PC-3 (cell line): Measurements from ENCODE around the gene TOMM40. TPM values are rescaled to one million over a fixed set of nuclear protein-coding genes. Genes with fewer than 3 reads are reported as not detected.
A peak's percentile ranks its signal among the peaks of the same experiment; 100 is the strongest.
"Not testable (repeated sequence)": the region's sequence is repeated elsewhere in the genome, so short reads cannot be mapped to it uniquely, and the experiment has no call there.

Experiments
- ATAC-seq: fragments of 200-7000 bp; cut with Tn5 transposase; 2 replicates; pipeline ENCODE4 v1.9.1; 2020; ENCODE audit warnings: mild to moderate bottlenecking, moderate library complexity
- BruUV-seq: library from RNA; stranded (reverse); fragments of 400-500 nt; replicated peaks from 2 replicates; lab custom pipeline; 2021; lab: Mats Ljungman, UMichigan
- CTCF ChIA-PET: fragments of 300-600 bp; sonication (Branson Sonifier 250); formaldehyde crosslinking; loops from one replicate; lab custom pipeline; 2022; ENCODE audit warnings: antibody characterized with exemption; lab: Charles Lee
- POLR2A ChIA-PET: fragments of 300-600 bp; sonication (Branson Sonifier 250); formaldehyde crosslinking; loops from one replicate; lab custom pipeline; 2022; ENCODE audit warnings: antibody characterized with exemption; ENCODE audit not compliant: unreplicated experiment; lab: Charles Lee
- DNase-seq: peaks from one replicate; pipeline ENCODE4 v3.0.0-alpha.2; 2015
- H2AFZ ChIP-seq: fragments of 300-600 bp; sonication (generic); 2 replicates; pipeline ENCODE4 v1.6.0; 2016; ENCODE audit warnings: antibody characterized with exemption, low read length
- H3F3A ChIP-seq: fragments of 300-600 bp; sonication (generic); one replicate; pipeline ENCODE4 v1.6.0; 2017; ENCODE audit warnings: antibody characterized with exemption, low read length, control low read depth, mild to moderate bottlenecking; ENCODE audit not compliant: unreplicated experiment
- H3K27ac ChIP-seq: fragments of 300-600 bp; sonication (generic); 2 replicates; pipeline ENCODE4 v1.5.1; 2016; ENCODE audit warnings: mild to moderate bottlenecking, low read length
- H3K27me3 ChIP-seq: fragments of 300-600 bp; sonication (generic); 2 replicates; pipeline ENCODE4 v1.6.1; 2016; ENCODE audit warnings: low read length, mixed read lengths
- H3K36me3 ChIP-seq: fragments of 300-600 bp; sonication (generic); 2 replicates; pipeline ENCODE4 v1.6.1; 2016; ENCODE audit warnings: low read depth, mixed run types, low read length, mixed read lengths
- H3K4me1 ChIP-seq: fragments of 300-600 bp; sonication (generic); 2 replicates; pipeline ENCODE4 v1.5.1; 2016; ENCODE audit warnings: low read length; ENCODE audit not compliant: insufficient read depth
- H3K4me2 ChIP-seq: fragments of 300-600 bp; sonication (generic); 2 replicates; pipeline ENCODE4 v1.6.0; 2016; ENCODE audit warnings: low read length
- H3K4me3 ChIP-seq: fragments of 300-600 bp; sonication (generic); 2 replicates; pipeline ENCODE4 v1.5.1; 2016; ENCODE audit warnings: mild to moderate bottlenecking, low read length, mixed read lengths
- H3K79me2 ChIP-seq: fragments of 300-600 bp; sonication (generic); 2 replicates; pipeline ENCODE4 v1.6.1; 2017; ENCODE audit warnings: low read length, mixed read lengths
- H3K9ac ChIP-seq: fragments of 300-600 bp; sonication (generic); 2 replicates; pipeline ENCODE4 v1.6.0; 2016; ENCODE audit warnings: mild to moderate bottlenecking, low read length
- H3K9me2 ChIP-seq: fragments of 300-600 bp; sonication (generic); replicated peaks from 2 replicates; pipeline ENCODE4 v1.6.1; 2016; ENCODE audit warnings: mixed run types, low read length, mixed read lengths
- H3K9me3 ChIP-seq: fragments of 300-600 bp; sonication (generic); 2 replicates; pipeline ENCODE4 v1.6.1; 2016; ENCODE audit warnings: low read length, mixed read lengths
- H4K20me1 ChIP-seq: fragments of 300-600 bp; sonication (generic); 2 replicates; pipeline ENCODE4 v1.6.1; 2016; ENCODE audit warnings: low read length, mixed read lengths
- CTCF ChIP-seq: fragments of 300-600 bp; sonication (generic); conservative IDR thresholded peaks from 2 replicates; pipeline ENCODE4 v1.5.1; 2017; ENCODE audit warnings: antibody characterized with exemption, low read depth, mild to moderate bottlenecking, low read length
- EZH2 ChIP-seq: fragments of 300-600 bp; sonication (generic); IDR thresholded peaks from one replicate; pipeline ENCODE4 v1.6.1; 2017; ENCODE audit warnings: antibody characterized with exemption, mild to moderate bottlenecking, low read length; ENCODE audit not compliant: unreplicated experiment
- EZH2phosphoT487 ChIP-seq: fragments of 300-600 bp; sonication (generic); IDR thresholded peaks from 2 replicates; pipeline ENCODE4 v1.6.1; 2018; ENCODE audit warnings: mild to moderate bottlenecking, antibody characterized with exemption, low read length, borderline replicate concordance
- intact Hi-C: fragments of 100-400 bp; cut with micrococcal nuclease; formaldehyde crosslinking; loops from 2 replicates; pipeline ENCODE4 v1.9.0; 2023
- total RNA-seq: library from RNA; depleted of rRNA; stranded (reverse); fragments of >200 nt; gene quantifications from 2 replicates; pipeline ENCODE4 v1.2.3, GENCODE V29; 2014

The TOMM40 gene
- total RNA-seq, 1 experiment from 2014 or later, result 190 TPM

- Histone ChIP-seq H4K20me1 (no peaks in the 10 kb centered on the region), H3K79me2 (no peaks in the 10 kb centered on the region), H3K4me2 (no peak overlapping the region), H3K27ac (no peak overlapping the region), H3K9ac (no peak overlapping the region), H3K4me3 (no peak overlapping the region), H2AFZ (no peak overlapping the region), H3K9me3 (no peaks in the 10 kb centered on the region), H3K36me3 (no peaks in the 10 kb centered on the region), H3F3A (no peaks in the 10 kb centered on the region), H3K9me2 (no peaks in the 10 kb centered on the region), H3K27me3 (no peaks in the 10 kb centered on the region), H3K4me1 (no peaks in the 10 kb centered on the region; the same call in 1 of the 2 replicates)
- TF ChIP-seq CTCF (no peak), EZH2phosphoT487 (no peak), EZH2 (no peak)
- ATAC-seq, result no peak
- CTCF ChIA-PET, result no interaction called here
- no TSS peak for BruUV-seq
- DNase-seq, result no peak
- intact Hi-C loops, result no loop called here
- POLR2A ChIA-PET, result no interaction called here
Observed at GRCh38 chr19:44924243-44924725, 33.2 kb downstream of the TOMM40 start.

GRCh38 chr19:44925114-44925891 is 34.2 kb downstream of the TOMM40 start:
- no peaks in the 10 kb centered on the region for H3K79me2 ChIP-seq
- TF ChIP-seq CTCF (no peak), EZH2phosphoT487 (no peak), EZH2 (no peak)
- no peak overlapping the region for H3K27ac ChIP-seq
- no TSS peak for BruUV-seq
- ATAC-seq (no peak), DNase-seq (no peak)
- no peaks in the 10 kb centered on the region for H3K36me3 ChIP-seq
- ChIA-PET CTCF (no interaction called here), POLR2A (no interaction called here)
- H3K9ac ChIP-seq, result no peak overlapping the region
- H3F3A ChIP-seq, result no peaks in the 10 kb centered on the region
- H3K4me2 ChIP-seq, result no peak overlapping the region
- no peaks in the 10 kb centered on the region for H3K9me3 ChIP-seq
- no peaks in the 10 kb centered on the region for H3K27me3 ChIP-seq
- intact Hi-C loops, result no loop called here
- no peak overlapping the region for H2AFZ ChIP-seq
- no peaks in the 10 kb centered on the region; the same call in 1 of the 2 replicates for H3K4me1 ChIP-seq
- H3K9me2 ChIP-seq, result no peaks in the 10 kb centered on the region
- no peak overlapping the region for H3K4me3 ChIP-seq
- no peaks in the 10 kb centered on the region for H4K20me1 ChIP-seq

- H3K4me1 ChIP-seq, BruUV-seq, H3K27ac ChIP-seq, H3F3A ChIP-seq, H3K27me3 ChIP-seq, H3K79me2 ChIP-seq, H3K9ac ChIP-seq, H3K36me3 ChIP-seq, H3K4me3 ChIP-seq, H4K20me1 ChIP-seq, H3K9me2 ChIP-seq, DNase-seq, POLR2A ChIA-PET, H3K9me3 ChIP-seq, intact Hi-C loops, CTCF ChIA-PET: not testable (repeated sequence)
- H3K4me2 ChIP-seq, result peak overlapping the region; percentile 37
- peak overlapping the region; percentile 68 for H2AFZ ChIP-seq
- ATAC-seq, result peak; percentile 25
Observed at GRCh38 chr19:44926245-44927077, 35.4 kb downstream of the TOMM40 start.
